Raji (cell line): ENCODE measurements around the gene BMP8B.

Experiments used
- POLR2A ChIP-seq: IDR thresholded peaks from 2 replicates; pipeline ENCODE4 v1.6.1; 2011; ENCODE audit warnings: low read depth, low read length, control low read depth; ENCODE audit not compliant: insufficient read depth

Gene BMP8B

DNA sequence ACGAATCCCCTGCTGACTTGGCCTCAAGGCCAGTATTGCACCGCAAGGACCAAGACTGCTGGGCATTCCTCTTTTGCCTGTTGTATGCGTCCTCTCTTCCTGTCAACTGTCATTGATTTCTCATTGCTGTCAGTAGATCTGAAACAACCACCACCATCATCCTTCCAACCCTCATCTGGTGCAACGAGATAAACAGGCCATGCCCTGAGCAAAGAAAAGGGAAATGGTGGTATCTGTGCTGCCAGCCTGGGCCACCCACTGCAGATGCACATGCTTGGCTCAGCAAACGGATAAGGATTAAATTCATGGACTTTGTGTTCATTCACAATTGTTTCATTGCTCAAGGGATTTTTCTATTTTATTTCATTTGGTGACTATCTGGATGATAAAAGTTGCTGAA is 31.2 kb downstream of the BMP8B start:
- no peak for TF ChIP-seq POLR2A

DNA sequence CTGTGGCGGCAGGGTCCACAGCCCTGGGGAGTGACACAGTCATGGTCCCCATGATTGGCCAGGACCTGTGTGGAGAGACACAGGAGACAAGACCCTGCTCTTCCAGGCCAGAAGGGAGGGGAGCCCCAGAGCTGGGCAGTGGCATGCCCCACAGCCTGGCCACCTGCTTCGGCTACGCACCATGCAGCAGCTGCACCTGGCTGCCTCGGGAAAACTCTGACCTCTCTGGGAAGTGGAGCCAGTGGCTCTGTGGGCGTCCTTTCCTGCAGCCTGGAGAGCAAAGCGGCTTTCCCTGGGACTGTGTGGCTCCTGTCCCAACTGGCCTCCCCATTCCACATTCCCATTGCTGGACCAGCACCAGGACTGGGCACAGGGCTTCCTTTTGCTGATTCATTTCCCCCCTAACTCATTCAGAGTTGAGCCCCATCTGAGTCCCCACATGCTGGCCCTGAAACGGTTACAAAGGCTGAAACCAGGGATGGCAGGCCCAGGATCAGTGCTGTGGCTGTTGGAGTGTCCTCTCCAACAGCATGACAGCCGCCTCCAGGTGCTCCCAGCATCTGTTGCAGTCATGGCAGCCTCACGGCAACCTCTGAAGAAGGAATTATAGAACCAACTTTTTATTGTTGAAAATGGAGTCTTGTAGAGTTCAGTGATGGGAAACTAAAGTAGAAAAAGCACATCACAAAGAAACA is 32.6 kb downstream of the BMP8B start:
- TF ChIP-seq POLR2A: no peak

DNA sequence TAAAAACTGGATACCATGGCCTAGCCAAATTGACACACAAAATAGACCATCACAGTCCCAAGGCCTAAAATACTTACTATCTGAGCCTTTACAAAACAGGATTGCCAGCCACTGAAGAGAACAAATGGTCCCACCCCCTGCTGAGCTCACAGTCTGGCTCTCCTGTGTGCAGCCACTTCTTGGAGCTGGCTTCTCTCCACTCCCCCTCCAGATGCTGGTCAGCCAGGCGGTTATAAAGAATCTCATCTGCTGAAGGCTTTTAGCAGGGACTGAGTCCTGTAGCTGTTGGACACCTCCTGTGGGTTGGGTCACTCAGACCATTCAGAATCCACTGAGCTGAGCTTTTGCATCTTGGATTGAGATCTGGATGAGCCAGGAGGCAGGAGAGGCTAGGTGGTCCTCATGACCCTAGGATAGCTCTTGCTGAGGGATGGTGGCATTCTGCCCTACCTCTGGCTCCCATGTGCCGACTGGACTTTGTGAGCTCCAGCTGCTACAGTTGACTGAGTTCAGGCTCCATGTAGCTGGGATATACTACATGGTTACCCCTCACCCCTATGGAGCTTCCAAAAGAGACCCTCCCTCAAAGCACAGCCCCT is 33.7 kb downstream of the BMP8B start:
- no peak for TF ChIP-seq POLR2A

DNA sequence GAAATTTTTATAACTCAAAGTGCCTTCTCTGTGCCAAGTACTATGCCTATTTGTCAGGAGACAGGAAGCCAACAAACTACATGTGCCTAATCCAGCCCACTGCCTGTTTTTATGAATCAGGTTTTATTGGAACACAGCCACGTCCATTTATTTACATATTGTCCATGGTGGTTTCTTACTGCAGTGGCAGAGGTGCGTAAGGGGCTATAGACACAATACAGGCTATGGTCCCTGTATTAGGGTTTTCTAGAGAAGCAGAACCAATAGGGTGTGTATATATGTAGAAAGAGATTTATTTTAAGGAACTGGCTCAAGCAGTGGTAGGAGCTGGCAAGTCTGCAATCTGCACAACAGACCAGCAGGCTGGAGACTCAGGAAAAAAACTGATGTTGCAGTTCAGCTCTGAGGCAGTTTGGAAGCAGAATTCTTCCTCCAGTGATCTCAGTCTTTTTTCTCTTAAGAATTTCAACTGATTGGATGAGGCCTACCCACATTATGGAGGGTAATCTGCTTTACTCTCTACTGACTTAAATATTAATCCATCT is 34.6 kb downstream of the BMP8B start:
- TF ChIP-seq POLR2A: no peak

DNA sequence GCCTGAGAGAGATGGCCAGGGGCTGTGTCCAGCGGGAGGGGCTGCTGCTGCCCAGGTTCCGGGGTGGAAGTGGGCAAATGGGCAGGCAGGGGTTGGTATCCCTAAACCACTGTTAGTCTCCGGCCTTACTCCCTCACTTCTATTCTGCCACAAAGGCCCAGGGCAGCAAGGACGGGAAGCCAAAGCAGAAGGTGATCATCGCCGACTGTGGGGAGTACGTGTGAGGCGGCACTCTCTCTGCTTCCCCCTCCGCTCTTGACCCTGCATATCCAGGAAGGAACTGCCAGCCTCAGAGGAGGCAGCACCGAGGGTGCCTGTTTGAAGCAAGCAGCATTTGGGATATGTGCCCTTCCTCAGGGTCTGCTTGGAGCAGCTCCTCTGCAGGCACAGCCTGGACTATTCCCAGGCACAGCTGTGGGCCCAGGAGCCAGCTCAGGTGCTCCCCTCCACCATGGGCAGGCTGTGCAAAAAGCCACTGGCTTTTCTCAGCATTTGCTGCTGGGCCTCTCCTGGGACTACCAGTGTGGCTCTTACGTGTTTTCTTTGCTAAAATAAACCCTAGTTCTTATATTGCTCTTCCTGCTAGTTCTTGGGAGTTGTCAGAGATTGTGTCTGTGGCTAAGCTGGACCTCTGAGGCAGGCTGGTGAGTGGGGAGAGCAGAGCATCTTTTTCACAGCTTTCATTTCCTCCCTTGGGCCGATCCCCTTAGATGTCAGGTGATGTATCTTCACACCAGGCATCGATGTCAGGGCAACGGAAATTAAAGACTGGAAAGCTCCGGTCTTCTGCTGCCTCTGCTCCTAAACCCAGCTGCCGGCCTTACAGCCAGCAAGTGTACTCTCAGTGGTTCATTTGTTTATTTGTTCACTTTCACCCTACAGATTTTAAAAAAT is 35.3 kb downstream of the BMP8B start:
- no peak for TF ChIP-seq POLR2A

DNA sequence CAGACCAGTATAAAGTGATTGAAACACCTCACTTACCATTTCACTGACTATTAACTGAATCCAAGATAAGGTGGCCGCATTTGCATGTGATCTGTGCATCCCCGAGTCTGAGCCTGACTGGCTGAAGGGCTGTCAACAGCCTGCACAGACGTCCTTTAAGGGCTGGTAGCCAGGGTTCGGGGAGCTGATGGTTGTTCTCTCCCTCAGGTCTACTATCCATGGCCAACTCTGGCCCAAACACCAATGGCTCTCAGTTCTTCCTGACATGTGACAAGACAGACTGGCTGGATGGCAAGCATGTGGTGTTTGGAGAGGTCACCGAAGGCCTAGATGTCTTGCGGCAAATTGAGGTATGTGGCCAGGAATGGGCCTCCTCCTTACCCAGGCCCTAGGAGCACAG is 36.0 kb downstream of the BMP8B start:
- no peak for TF ChIP-seq POLR2A

DNA sequence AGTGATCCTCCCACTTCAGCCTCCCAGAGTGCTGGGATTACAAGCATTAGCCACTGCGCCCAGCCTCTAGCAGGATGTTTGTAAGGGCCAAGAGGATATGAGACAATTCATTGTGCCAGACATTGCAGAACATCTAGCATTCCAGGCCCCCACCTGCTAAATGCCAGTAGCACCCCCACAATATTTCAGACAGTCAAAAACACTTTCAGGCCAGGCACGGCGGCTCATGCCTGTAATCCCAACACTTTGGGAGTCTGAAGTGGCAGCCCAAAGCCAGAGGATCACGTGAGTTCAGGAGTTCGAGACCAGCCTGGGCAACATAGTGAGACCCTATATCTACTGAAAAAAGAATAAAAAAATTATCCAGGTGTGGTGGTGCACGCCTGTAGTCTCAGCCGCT is 37.1 kb downstream of the BMP8B start:
- no peak for TF ChIP-seq POLR2A

DNA sequence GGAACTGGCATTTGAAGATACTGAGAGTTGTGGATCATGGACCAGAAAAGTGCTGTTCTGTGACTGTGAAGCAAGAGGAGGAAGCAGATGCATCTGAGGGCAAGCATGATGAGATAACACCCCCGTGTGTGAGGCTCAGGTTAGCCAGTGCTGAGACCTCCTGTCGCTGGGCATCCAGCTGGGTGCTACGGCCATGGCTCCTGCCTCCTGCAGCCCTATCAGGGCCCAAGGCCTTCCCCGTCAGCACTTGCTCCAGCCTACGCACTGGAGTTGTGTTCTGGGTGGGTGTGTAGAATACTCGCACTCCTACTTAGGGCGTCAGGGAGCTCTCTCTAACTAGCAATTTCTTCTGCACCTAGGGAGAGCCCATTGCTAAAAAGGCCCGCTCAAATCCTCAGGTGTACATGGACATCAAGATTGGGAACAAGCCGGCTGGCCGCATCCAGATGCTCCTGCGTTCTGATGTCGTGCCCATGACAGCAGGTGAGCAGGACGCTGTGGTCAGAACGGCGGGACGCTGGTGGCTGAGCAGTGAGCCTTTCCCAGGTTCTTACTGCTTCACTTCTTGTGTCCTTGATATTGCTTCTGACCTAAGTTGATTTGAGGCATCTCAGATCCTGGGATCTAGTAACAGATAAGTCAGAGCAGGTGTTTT is 43.5 kb downstream of the BMP8B start:
- no peak for TF ChIP-seq POLR2A

DNA sequence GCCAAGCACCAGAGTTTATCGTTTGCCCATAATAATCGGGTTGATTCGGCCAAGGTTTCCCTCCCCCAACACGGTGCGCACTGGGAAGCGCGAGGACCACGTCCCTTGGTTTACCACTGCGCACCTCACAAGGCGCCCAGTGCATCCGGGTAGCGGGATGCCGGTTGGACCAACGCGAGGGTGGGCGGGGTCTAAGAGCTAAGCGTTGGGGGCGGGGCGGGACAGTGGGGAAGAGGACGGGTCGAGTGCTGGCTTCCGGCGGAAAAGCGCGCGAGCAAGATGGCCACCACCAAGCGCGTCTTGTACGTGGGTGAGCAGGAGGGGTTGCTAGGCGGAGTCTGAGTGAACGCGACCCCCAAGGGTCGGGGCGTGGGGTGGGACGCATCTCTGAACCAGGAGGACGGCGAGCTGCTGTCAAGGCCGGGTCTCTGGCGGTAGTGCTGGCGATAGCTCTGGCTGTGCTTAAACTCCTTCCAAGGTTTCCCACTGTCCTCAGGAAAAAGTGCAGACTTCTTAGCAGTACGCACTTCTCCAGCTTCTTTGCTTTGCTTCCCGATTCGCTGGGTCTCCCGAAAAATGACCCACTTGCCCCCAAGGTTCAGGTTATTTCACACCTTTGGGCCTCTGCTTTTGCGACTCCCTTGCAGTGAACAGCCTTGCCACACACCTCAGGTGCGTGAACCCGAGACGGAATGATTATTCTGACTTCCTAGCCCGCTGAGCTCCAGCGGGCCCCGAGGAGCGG is 49.9 kb downstream of the BMP8B start, which contains the start of gene PPIE:
Gene PPIE, plus strand, starts transcription at position 261 of the 745 bp plus-strand sequence. Its CDS starts 19 bp downstream, at position 280.
- peak; percentile 87 for TF ChIP-seq POLR2A

DNA sequence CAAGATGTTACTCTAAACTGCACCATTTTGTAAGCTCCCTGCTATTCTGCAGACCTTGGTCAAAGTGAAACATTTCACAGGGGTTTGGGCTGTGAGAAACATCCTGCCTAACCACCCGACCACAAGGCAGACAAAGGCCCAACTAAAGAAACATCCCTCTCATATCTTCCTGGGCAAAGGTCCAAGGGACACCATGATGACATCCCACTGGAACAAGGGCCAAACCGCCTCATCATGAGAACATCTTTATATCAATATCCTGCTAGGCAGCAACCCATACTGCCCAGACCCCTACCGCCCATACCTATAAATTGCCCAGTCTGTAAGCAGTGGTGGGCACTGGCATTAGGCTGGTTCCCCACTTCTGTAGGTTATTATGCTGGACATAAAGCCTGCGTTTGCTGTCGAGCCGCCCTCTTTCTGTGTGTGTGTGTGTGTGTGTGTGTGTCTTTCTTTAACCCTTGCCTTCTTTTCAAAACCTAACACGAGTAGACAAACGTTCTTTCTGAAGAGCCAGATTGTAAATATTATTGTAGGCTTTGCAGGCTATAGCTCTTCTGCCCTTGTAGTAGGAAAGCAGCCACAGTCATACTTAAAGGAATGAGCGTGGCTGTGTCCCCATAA is 51.0 kb downstream of the BMP8B start:
- TF ChIP-seq POLR2A: no peak

DNA sequence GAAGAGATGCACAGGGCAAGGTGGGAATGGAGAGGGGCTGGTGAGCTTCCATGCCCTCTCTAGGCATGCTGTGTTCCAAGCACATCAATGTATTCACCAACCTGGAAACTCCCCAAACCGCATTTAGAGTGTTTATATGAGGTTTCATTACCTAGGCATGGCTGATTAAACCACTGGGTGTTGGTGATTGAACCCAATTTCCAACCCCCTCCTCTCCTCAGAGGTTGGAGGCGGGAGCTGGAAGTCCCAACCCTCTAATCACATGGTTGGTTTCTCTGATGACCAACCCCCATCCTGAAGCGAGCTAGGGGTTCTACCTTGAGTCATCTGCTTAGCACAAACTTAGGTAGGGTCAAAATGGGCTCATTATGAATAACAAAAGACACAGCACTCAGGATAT is 52.9 kb downstream of the BMP8B start:
- no peak for TF ChIP-seq POLR2A

DNA sequence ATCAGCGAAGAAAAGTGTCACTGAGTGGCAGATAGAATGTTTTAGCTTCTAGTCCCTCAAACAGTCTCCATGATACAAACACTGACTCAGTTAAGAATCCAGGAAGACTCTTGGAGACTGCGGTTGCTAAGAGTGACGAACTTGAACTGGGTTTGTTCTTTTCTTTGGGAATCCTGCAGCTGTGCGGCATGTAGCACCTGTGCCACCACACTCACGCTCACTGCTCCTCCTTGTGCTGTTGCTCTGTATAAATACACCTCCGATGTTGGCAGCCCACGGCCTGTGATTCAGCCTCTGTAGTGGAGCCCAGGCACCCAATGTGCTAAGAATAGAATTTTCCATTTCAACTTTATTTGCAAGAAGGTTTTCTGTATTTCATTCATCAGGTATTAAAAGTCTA is 55.5 kb downstream of the BMP8B start:
- TF ChIP-seq POLR2A: no peak

DNA sequence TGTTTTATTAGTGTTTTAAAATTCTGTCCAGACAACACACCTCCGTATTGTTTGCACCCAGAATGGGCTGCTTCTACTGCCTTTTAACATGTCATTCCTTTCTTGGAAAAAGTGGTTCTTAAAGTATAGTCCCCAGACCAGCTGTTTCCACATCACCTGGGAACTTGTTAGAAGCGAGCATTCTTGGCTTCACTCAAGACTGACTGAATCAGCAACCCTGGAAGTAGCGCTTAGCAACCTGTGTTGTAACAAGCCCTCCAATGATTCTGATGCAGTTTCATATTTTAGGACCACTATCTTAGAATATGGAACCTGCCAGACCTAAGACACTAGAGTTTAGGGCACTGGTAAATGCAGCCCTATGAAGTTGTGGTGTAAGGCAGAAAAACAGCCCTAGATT is 55.9 kb downstream of the BMP8B start:
- no peak for TF ChIP-seq POLR2A

DNA sequence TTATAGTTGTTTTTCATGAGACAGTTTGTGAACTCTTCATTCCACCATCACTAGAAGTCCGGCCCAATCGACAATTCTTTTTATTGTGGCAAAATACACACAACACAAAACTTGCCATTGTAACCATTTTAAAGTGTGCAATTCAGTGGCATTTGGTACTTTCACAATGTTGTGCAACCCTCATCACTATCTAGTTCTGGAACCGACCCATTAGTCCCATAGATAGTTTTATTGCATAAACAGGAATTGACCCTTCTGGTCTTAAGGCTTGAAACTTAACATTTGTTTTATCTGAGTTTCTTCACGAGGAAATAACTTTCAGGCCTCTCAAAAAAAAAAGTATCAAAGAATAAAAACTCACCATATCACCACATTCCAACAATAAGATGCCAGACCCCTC is 58.8 kb downstream of the BMP8B start:
- TF ChIP-seq POLR2A: no peak
